GM18519 (cell line): ENCODE results near the gene KLHL21.
"Not testable (repeated sequence)": the region's sequence is repeated elsewhere in the genome, so short reads cannot be mapped to it uniquely, and the experiment has no call there.

Experiments
- ATAC-seq: cut with Tn5 transposase; IDR thresholded peaks from one replicate; pipeline ENCODE4 v1.9.1; 2021; ENCODE audit warnings: mild to moderate bottlenecking, moderate library complexity; ENCODE audit not compliant: unreplicated experiment, low FRiP score

KLHL21 gene

GRCh38 chr1:6601049-6601922, 1.4 kb downstream of the KLHL21 start:
- ATAC-seq, result no peak

- ATAC-seq, result no peak
Observed at GRCh38 chr1:6600410-6601048, 2.1 kb downstream of the KLHL21 start.

- ATAC-seq, result not testable (repeated sequence)
Observed at GRCh38 chr1:6599991-6600390, 2.7 kb downstream of the KLHL21 start.

DNA sequence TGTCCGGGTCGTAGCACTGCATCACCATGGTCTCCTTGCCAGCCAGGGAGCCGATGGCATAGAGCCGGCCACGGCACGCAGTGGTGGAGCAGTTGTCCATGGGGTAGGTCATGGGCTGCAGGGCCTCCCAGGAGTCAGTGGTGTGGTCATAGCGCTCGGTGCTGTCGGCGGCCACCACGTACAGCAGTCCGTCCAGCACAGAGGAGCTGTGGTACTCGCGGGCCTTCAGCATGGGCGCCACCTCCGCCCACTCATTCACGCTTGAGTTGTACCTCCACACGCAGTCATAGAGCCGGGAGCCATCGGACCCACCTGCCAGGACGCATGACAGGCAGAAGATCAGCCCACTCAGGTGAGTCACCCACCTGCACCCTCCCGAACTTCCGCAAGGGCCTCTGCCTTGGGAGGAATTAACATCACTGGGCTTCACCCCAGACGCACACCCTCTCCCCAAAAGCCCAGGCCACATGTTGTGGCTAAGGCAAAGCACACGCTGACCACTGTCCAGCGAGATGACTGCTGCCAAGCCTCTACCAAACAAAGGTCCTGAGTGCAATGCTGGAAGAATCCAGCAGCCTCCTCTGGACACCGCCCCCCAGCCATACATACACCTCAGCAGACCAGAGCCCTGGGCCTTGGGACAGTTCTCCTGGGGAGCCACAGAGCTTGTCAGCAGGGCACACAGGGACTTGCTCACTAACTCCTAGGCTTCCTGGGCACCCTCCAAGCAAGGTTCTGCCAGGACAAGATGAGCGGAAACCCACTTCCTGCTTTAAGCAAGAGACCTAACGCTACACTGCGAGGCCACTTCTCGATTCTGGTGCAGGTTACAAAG, 3.3 kb downstream of the KLHL21 start:
- no peak for ATAC-seq

GRCh38 chr1:6597777-6598131, 4.9 kb downstream of the KLHL21 start:
- no peak for ATAC-seq

- no peak for ATAC-seq
Observed at GRCh38 chr1:6596886-6597776, 5.5 kb downstream of the KLHL21 start.

DNA sequence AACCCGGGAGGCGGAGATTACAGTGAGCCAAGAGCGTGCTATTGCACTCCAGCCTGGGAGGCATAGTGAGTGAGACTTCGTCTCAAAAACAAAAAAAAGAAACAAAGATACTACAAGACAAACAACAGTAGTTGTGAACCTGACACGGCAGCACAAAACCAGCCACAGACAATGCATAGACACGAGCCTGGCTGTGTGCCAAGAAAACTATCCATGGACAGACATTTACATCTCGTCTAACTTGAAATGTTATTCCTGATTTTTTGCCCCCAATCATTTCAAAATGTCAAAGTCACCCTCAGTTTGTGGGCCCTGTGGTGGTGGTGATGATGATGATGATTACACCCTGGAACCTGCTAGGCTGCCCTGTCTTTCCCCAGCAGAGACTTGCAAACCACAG, 6.3 kb downstream of the KLHL21 start:
- ATAC-seq, result no peak

DNA sequence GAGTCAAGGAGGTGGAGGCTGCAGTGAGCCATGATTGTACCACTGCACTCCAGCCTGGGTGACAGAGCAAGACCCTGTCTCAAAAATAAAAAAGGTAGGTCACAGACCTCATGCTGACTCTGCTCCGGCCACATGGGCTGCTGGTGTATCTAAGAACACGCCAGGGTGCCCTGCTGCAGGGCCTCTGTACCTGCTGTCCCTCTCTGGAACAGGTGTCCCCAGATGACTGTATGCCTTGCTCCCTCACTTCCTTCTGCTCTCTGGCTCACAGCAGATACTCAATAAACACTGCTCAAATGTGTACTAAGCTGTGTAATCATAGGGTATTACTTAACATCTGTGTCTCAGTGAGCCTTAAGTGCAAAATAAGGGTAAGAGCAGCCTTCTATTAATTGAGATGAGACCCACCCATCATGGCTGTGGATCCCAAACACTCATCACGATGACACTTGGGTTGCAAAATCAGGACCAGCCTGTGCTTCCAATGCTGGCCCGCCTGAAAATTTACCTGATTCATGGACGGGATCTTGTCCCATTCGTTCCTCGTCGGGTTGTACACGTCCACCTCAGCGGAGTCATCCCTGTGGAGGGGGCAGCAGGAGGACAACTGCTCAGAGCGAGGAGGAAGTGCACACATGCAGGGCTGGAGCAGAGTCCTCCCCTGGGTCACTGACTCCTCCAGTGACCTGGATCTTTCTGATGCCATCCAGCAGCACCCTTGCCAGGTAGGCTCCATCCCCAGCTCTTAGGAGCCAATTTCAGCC, 7.5 kb downstream of the KLHL21 start:
- no peak for ATAC-seq

GRCh38 chr1:6593810-6594209, 8.9 kb downstream of the KLHL21 start:
- ATAC-seq, result no peak

GRCh38 chr1:6592865-6593593, 9.6 kb downstream of the KLHL21 start:
- no peak for ATAC-seq

DNA sequence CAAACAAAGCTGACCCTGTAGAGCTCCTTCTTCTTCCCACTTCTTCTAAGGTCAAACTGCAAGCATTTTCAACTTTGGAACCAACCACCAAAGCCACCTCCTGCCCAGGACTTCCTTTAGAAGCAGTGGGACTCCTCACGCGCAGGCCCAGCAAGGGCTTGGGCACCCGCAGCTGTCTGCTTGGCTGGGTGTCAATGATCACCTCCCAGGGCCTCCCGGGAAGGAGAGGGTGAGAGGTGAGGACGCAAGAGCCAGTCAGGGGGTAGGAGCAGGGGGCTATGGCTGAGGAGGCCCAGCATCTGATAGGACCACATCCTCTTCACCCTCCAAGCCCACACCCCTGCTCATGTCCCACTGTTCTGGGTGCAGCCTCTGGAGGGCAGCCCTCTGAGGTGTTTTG, 10.2 kb downstream of the KLHL21 start:
- ATAC-seq, result no peak

DNA sequence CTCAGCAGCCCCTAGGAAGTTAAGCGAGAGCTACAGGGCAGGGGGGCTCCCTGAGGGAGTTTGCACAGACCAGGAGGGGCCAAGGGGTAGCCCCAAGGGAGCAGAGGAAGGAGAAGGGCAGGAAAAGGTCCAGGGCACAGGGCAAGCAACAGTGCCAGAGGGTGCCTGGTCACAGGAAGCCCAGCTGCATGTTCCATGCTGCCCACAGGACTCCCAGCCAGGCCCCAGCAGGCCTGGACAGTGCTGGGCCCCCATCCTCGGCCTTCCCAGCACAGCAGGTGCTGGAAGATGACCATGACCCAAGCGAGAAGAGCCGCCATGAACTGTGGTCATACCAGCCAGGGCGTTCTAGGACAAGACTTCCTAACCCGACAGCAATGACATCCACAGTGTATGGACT, 11.0 kb downstream of the KLHL21 start:
- no peak for ATAC-seq

DNA sequence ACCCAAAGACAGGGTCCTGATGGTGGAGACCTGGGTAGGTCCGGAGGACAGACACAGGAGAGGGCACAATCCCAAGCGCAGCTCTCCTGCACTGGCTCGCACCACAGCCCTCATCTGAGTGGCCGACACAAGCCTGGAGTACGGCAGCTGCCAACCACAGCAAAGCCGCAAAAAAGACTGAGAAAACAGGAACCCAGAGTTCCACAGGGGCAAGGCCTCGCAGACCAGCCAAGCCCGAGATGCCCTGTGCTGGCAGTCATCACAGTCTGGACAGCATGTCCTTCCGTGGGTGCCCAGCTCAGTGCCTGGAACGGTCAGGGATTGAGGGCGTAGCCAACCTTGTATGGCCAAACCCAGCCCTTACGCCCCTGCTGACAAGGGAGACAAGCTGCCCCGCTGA, 11.4 kb downstream of the KLHL21 start:
- no peak for ATAC-seq

DNA sequence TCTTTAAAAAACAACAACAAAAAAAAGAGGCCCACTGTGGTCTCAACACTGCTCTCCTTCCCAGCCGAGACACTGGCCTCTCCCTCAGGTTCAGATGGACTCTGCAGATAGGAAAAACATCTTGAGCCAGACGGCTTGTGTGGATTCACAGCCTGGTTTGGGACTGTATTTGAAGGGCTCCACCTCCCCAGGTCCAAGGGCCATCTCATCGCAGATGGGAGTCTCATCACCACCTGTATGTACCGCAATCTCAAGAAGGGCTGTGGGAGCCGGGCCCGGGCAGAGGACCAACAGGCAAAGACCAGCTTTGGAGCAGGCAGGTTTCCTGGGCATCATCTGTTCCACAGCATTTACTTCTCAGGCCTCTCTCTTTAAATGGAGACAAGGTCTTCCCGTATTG, 12.6 kb downstream of the KLHL21 start:
- no peak for ATAC-seq

DNA sequence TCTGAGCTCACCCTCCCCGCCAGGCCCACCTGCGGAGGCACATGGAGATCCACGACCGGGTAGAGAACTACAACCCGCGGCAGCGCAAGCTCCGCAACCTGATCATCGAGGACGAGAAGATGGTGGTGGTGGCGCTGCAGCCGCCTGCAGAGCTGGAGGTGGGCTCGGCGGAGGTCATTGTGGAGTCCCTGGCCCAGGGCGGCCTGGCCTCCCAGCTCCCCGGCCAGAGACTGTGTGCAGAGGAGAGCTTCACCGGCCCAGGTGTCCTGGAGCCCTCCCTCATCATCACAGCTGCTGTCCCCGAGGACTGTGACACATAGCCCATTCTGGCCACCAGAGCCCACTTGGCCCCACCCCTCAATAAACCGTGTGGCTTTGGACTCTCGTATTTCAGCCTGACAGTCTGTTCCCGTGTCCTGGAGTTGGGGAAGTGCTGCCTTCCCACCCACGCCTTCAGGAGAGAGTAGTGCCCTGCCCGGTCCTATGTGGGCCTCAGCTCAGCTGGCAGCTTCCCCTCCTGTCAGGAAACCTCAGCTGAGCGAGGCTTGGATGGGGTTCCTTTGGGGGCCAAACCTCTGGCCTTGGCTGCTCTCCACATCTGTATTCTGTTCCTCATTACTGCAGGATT, 13.7 kb downstream of the KLHL21 start:
- no peak for ATAC-seq

DNA sequence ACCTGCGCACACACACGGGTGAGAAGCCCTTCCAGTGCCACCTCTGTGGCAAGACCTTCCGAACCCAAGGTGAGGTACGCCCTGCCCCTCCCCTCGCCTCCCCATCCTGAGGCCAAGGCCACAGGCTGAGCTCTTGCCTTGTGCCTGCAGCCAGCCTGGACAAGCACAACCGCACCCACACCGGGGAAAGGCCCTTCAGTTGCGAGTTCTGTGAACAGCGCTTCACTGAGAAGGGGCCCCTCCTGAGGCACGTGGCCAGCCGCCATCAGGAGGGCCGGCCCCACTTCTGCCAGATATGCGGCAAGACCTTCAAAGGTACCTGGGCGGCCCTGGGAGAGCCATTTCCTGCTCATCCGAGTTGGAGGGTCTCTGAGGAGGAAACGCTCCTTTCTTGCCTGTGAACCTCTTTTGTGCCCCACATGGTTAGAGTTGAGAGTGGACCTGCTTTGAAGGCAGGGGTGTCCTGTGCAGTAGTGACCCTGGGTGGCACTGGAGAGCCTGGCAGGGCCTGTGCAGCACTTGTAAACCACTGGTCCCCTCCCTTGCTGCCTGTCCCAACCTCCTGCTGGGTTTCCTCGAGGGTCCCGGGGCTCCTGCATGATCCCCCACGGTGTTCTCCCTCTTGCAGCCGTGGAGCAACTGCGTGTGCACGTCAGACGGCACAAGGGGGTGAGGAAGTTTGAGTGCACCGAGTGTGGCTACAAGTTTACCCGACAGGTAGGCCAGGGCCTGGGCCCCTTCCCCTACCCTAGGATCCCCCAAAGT, 14.4 kb downstream of the KLHL21 start:
- no peak for ATAC-seq

- ATAC-seq, result no peak
Observed at GRCh38 chr1:6587261-6588005, 15.2 kb downstream of the KLHL21 start.
